ENCODE results near the gene NFIA. TPM values are rescaled to one million over a fixed set of nuclear protein-coding genes. Genes with fewer than 3 reads are reported as not detected.

NFIA gene
- total RNA-seq, 1 experiment from 2014 or later, result 0.35 TPM

- DNase-seq, result no peak
- no peaks in the 10 kb centered on the region for H3K9me3 ChIP-seq (ENCODE audit: control insufficient read depth, low read depth, low read length)
- H3K23me2 ChIP-seq (ENCODE audit: insufficient read length, low read depth, low read length, poor library complexity, severe bottlenecking), result no peaks in the 10 kb centered on the region
- H3K23ac ChIP-seq (ENCODE audit: insufficient read length, low read depth, low read length), result no peak overlapping the region
- no peak overlapping the region for H3K9ac ChIP-seq (ENCODE audit: extremely low read depth, insufficient read length, low read length)
- H2BK15ac ChIP-seq (ENCODE audit: low read depth, low read length), result no peak overlapping the region
- no peak overlapping the region for H4K91ac ChIP-seq (ENCODE audit: insufficient read length, low read depth, low read length)
- no peak overlapping the region for H3K56ac ChIP-seq (ENCODE audit: insufficient read length, low read depth, low read length)
- no peak overlapping the region for H3K27ac ChIP-seq (ENCODE audit: insufficient read length, low read depth, low read length)
- TF ChIP-seq, protein P1, sequence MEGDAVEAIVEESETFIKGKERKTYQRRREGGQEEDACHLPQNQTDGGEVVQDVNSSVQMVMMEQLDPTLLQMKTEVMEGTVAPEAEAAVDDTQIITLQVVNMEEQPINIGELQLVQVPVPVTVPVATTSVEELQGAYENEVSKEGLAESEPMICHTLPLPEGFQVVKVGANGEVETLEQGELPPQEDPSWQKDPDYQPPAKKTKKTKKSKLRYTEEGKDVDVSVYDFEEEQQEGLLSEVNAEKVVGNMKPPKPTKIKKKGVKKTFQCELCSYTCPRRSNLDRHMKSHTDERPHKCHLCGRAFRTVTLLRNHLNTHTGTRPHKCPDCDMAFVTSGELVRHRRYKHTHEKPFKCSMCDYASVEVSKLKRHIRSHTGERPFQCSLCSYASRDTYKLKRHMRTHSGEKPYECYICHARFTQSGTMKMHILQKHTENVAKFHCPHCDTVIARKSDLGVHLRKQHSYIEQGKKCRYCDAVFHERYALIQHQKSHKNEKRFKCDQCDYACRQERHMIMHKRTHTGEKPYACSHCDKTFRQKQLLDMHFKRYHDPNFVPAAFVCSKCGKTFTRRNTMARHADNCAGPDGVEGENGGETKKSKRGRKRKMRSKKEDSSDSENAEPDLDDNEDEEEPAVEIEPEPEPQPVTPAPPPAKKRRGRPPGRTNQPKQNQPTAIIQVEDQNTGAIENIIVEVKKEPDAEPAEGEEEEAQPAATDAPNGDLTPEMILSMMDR (conservative IDR thresholded peaks at IDR 0.05), result no peak
- H2AK5ac ChIP-seq (ENCODE audit: insufficient read length, low read length), result no peak overlapping the region
- H3K14ac ChIP-seq (ENCODE audit: insufficient read depth, low read length), result no peak overlapping the region
- no peaks in the 10 kb centered on the region for H3K79me2 ChIP-seq (ENCODE audit: insufficient read depth, low read length)
- no peak overlapping the region for H4K8ac ChIP-seq (replicated peaks; ENCODE audit: insufficient read length, low read depth, low read length)
- H3T11ph ChIP-seq (ENCODE audit: low read length), result no peak overlapping the region
- no peaks in the 10 kb centered on the region for H3K79me1 ChIP-seq (ENCODE audit: insufficient read depth, low read depth, low read length, poor library complexity, severe bottlenecking)
- Mint-ChIP-seq H3K9me3 (no peaks in the 10 kb centered on the region), H3K4me3 (no peak overlapping the region), H3K4me1 (peaks cover 42 to 57% of the 10 kb centered on the region in 2 experiments), H3K27me3 (ENCODE audit: low read depth) (no peaks in the 10 kb centered on the region), H3K27ac (peak overlapping the region in 2 of 3 experiments; percentile 47 to 86; a peak in 3 of 7 replicates), H3K36me3 (ENCODE audit: insufficient read depth in 1 of 3, low read depth in 3 of 3) (no peaks in the 10 kb centered on the region; a peak in 1 of 7 replicates)
- no peak overlapping the region for H3K18ac ChIP-seq (ENCODE audit: insufficient read length, low read depth, low read length)
- no peaks in the 10 kb centered on the region for H3K27me3 ChIP-seq (ENCODE audit: insufficient read depth, low read length)
- H2BK20ac ChIP-seq (ENCODE audit: low read depth, low read length, poor library complexity, severe bottlenecking), result no peak overlapping the region
- H3K4me2 ChIP-seq (ENCODE audit: insufficient read depth, insufficient read length, low read length), result peak overlapping the region; percentile 25
- peaks cover 5% of the 10 kb centered on the region for H3K4me1 ChIP-seq (ENCODE audit: insufficient read depth, low read length)
- H4K5ac ChIP-seq (ENCODE audit: insufficient read length, low read depth, low read length), result no peak overlapping the region
- H4K20me1 ChIP-seq (ENCODE audit: control insufficient read depth, insufficient read depth, insufficient read length), result no peaks in the 10 kb centered on the region
- no peak overlapping the region for H2AFZ ChIP-seq (ENCODE audit: low read length)
- no peak overlapping the region for H2BK120ac ChIP-seq (ENCODE audit: low read depth, low read length, poor library complexity, severe bottlenecking)
- no CpG with 5 or more reads among the region's 5 CpGs for WGBS (ENCODE audit: extremely low coverage, insufficient read length, low lambda C conversion rate)
- no peak overlapping the region for H2BK12ac ChIP-seq (ENCODE audit: insufficient read length, low read depth, low read length)
- no peak overlapping the region for H2BK5ac ChIP-seq (ENCODE audit: insufficient read length, low read length)
- H3K4ac ChIP-seq (ENCODE audit: low read depth, low read length), result no peak overlapping the region
Measured at GRCh38 chr1:61238359-61238665, 156.0 kb downstream of the NFIA start.

Data from H9 (cell line).